Caco-2 (cell line): ENCODE measurements around the gene LOXL1. TPM values are rescaled to one million over a fixed set of nuclear protein-coding genes. Genes with fewer than 3 reads are reported as not detected.

ENCODE experiments used
- BruUV-seq: library from RNA; stranded (reverse); fragments of 400-500 nt; replicated peaks from 2 replicates; lab custom pipeline; 2021; lab: Mats Ljungman, UMichigan
- CTCF ChIA-PET: fragments of 300-600 bp; sonication (Branson Sonifier 250); formaldehyde crosslinking; loops from one replicate; lab custom pipeline; 2022; ENCODE audit warnings: antibody characterized with exemption; lab: Charles Lee
- POLR2A ChIA-PET: fragments of 300-600 bp; sonication (Branson Sonifier 250); formaldehyde crosslinking; loops from one replicate; lab custom pipeline; 2022; ENCODE audit warnings: antibody characterized with exemption; lab: Charles Lee
- DNase-seq, 2 experiments: peaks; one replicate each; pipeline versions ENCODE4 v3.0.0 to v3.0.0-alpha.2; 2020 to 2022
- H3K27me3 ChIP-seq: replicated peaks from 2 replicates; pipeline ENCODE4 v1.6.0; 2011; ENCODE audit warnings: low read length; ENCODE audit not compliant: control insufficient read depth, insufficient read depth
- H3K36me3 ChIP-seq: 2 replicates; pipeline ENCODE4 v1.5.1; 2011; ENCODE audit warnings: low read length; ENCODE audit not compliant: control insufficient read depth, insufficient read depth
- H3K4me1 ChIP-seq: fragments of 250-450 bp; sonication (Bioruptor Pico); 2 replicates; pipeline ENCODE4 v1.5.1; 2020; ENCODE audit warnings: mild to moderate bottlenecking
- H3K4me3 ChIP-seq: 2 replicates; pipeline ENCODE4 v1.5.1; 2011; ENCODE audit warnings: low read depth, mild to moderate bottlenecking, control low read depth, low read length
- H3K9me3 ChIP-seq: fragments of 250-450 bp; sonication (Bioruptor Pico); 2 replicates; pipeline ENCODE4 v1.5.1; 2020; ENCODE audit warnings: mild to moderate bottlenecking, moderate library complexity
- H3K27ac Mint-ChIP-seq: one replicate; pipeline ENCODE4 v1.8.0; 2022; ENCODE audit warnings: mixed read lengths; ENCODE audit not compliant: unreplicated experiment
- H3K27me3 Mint-ChIP-seq: one replicate; pipeline ENCODE4 v1.8.0; 2022; ENCODE audit warnings: mixed read lengths; ENCODE audit not compliant: insufficient read depth, unreplicated experiment
- H3K36me3 Mint-ChIP-seq: one replicate; pipeline ENCODE4 v1.8.0; 2022; ENCODE audit warnings: mild to moderate bottlenecking, mixed read lengths; ENCODE audit not compliant: insufficient read depth, unreplicated experiment
- H3K4me1 Mint-ChIP-seq: one replicate; pipeline ENCODE4 v1.8.0; 2022; ENCODE audit warnings: low read depth, mixed read lengths; ENCODE audit not compliant: unreplicated experiment
- H3K4me3 Mint-ChIP-seq: one replicate; pipeline ENCODE4 v1.8.0; 2022; ENCODE audit warnings: mild to moderate bottlenecking, moderate library complexity, mixed read lengths; ENCODE audit not compliant: unreplicated experiment
- H3K9me3 Mint-ChIP-seq: one replicate; pipeline ENCODE4 v1.8.0; 2022; ENCODE audit warnings: mixed read lengths; ENCODE audit not compliant: unreplicated experiment
- CTCF ChIP-seq, 2 experiments: fragments of 200-600 bp in 1 of 2; IDR thresholded peaks; 1 replicate in 1 of 2; 2 replicates in 1 of 2; pipeline versions ENCODE4 v1.5.1 to v1.8.0; 2011 to 2022; ENCODE audit warnings: antibody characterized with exemption in 1 of 2, control low read depth in 1 of 2, inconsistent platforms in 1 of 2, low read depth in 1 of 2, low read length in 1 of 2, mild to moderate bottlenecking in 1 of 2, moderate library complexity in 1 of 2; ENCODE audit not compliant: insufficient read depth in 1 of 2, severe bottlenecking in 1 of 2, unreplicated experiment in 1 of 2
- intact Hi-C: fragments of 100-400 bp; cut with micrococcal nuclease; formaldehyde crosslinking; loops from one replicate; pipeline ENCODE4 v1.10.0; 2022; ENCODE audit not compliant: unreplicated experiment
- total RNA-seq: library from RNA; stranded (reverse); gene quantifications from 2 replicates; pipeline ENCODE4 v1.2.3, GENCODE V29; 2022

LOXL1 gene
- total RNA-seq, 1 experiment from 2014 or later = 3.7 TPM

- no peaks in the 10 kb centered on the region for H3K27me3 ChIP-seq
- Mint-ChIP-seq H3K27me3 (no peaks in the 10 kb centered on the region), H3K4me1 (no peaks in the 10 kb centered on the region), H3K27ac (no peak overlapping the region), H3K36me3 (no peaks in the 10 kb centered on the region), H3K9me3 (no peaks in the 10 kb centered on the region), H3K4me3 (no peak overlapping the region)
- intact Hi-C loops = no loop called here
- no peak for TF ChIP-seq CTCF (IDR thresholded peaks at IDR 0.05; ENCODE audit: insufficient read depth in 1 of 2, low read depth in 1 of 2, low read length in 1 of 2, severe bottlenecking in 1 of 2, unreplicated experiment in 1 of 2)
- no peaks in the 10 kb centered on the region for H3K36me3 ChIP-seq
- no peak overlapping the region for H3K4me3 ChIP-seq
- POLR2A ChIA-PET = no interaction called here
- CTCF ChIA-PET = interaction anchor here (1.0 to 1.7 kb wide), 2 partner anchors 8 to 16 kb away, joined by 3 to 8 read pairs; no protein-coding TSS in a partner anchor
- no peak for DNase-seq
- no TSS peak for BruUV-seq
- no peaks in the 10 kb centered on the region for H3K9me3 ChIP-seq
- peaks cover 7% of the 10 kb centered on the region for H3K4me1 ChIP-seq
These were observed 9.3 kb downstream of the LOXL1 start for GRCh38 chr15:73935547-73935946.

DNA sequence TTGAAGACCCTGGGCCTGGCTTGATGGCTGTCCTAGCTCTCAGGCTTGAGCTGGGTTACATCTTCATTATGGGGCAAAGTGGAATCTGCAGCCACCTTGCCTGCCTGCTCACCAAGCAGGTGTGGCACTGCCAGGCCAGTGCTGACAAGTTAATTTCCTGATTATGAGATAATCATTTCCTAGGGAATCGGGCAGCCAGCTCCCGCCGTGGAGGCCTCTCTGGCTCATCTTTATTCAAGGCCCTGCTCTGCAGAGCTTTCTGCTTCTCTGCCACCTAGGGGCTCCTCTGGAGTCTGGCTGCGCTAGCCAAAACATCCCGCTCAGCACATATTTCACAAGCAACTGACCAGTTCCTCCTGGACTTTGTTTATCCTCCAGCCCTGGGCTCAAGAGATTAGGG, 9.9 kb downstream of the LOXL1 start:
- Mint-ChIP-seq H3K4me3 (no peak overlapping the region), H3K9me3 (no peaks in the 10 kb centered on the region), H3K27ac (no peak overlapping the region), H3K4me1 (no peaks in the 10 kb centered on the region), H3K27me3 (no peaks in the 10 kb centered on the region), H3K36me3 (no peaks in the 10 kb centered on the region)
- BruUV-seq = no TSS peak
- DNase-seq = no peak
- intact Hi-C loops = no loop called here
- Histone ChIP-seq H3K4me1 (peaks cover 13% of the 10 kb centered on the region), H3K4me3 (no peak overlapping the region), H3K27me3 (no peaks in the 10 kb centered on the region), H3K9me3 (no peaks in the 10 kb centered on the region), H3K36me3 (no peaks in the 10 kb centered on the region)
- ChIA-PET POLR2A (no interaction called here), CTCF (interaction anchor here (1.0 to 1.7 kb wide), 2 partner anchors 8 to 15 kb away, joined by 3 to 8 read pairs; no protein-coding TSS in a partner anchor)
- no peak for TF ChIP-seq CTCF (IDR thresholded peaks at IDR 0.05; ENCODE audit: insufficient read depth in 1 of 2, low read depth in 1 of 2, low read length in 1 of 2, severe bottlenecking in 1 of 2, unreplicated experiment in 1 of 2)

DNA sequence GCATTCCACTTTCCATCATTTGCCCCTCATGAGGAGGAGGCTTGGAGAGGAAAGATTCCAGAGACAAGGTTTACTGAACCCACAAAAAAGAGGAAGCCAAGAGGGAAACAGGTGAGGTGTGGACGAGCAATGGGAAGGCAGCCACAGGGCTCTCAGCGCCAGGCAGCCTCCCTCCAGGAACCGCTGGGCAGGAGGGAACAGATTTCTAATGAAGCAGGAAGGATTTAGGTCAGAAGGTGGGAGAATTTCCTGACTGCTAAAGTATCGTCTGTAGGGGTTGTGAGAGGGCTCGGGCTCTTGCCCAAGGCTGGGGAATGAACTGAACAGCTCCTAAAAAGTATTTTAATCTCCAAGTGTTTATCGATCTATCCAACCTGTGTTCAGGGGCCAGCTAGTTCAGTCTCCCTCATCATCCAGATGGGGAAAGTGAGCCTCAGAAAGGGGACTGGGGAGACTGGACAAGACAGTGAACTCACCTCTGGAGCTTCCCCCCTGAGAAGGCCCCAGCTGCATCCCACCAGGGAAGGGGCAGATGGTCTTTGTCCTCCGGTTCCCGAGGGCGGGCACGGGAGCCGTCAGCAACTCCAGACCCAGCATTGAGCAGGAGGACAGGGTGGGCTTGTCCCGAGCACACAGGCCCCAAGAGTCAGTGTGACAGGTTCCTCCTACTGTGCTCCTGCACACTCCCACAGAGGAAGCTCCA, 10.5 kb downstream of the LOXL1 start:
- intact Hi-C loops = no loop called here
- Histone ChIP-seq H3K4me3 (no peak overlapping the region), H3K27me3 (no peaks in the 10 kb centered on the region), H3K36me3 (no peaks in the 10 kb centered on the region), H3K9me3 (no peaks in the 10 kb centered on the region), H3K4me1 (peaks cover 19% of the 10 kb centered on the region)
- TF ChIP-seq CTCF (IDR thresholded peaks at IDR 0.05; ENCODE audit: insufficient read depth in 1 of 2, low read depth in 1 of 2, low read length in 1 of 2, severe bottlenecking in 1 of 2, unreplicated experiment in 1 of 2) = no peak
- BruUV-seq = no TSS peak
- Mint-ChIP-seq H3K9me3 (no peaks in the 10 kb centered on the region), H3K36me3 (no peaks in the 10 kb centered on the region), H3K27ac (no peak overlapping the region), H3K27me3 (no peaks in the 10 kb centered on the region), H3K4me3 (no peak overlapping the region), H3K4me1 (no peaks in the 10 kb centered on the region)
- DNase-seq = no peak
- CTCF ChIA-PET = interaction anchor here (1.0 to 1.7 kb wide), 2 partner anchors 9 to 14 kb away, joined by 3 to 8 read pairs; no protein-coding TSS in a partner anchor
- POLR2A ChIA-PET = no interaction called here
